Nephron progenitor cell (in vitro differentiated cells): Measurements from ENCODE around the gene DAPK1.

Source experiments
- DNase-seq: peaks from one replicate; pipeline ENCODE4 v3.0.0; 2021
- H3K27ac Mint-ChIP-seq: 2 replicates; pipeline ENCODE4 v1.8.0; 2021; ENCODE audit warnings: mild to moderate bottlenecking, moderate library complexity, mixed read lengths
- H3K27me3 Mint-ChIP-seq: 2 replicates; pipeline ENCODE4 v1.8.0; 2021; ENCODE audit warnings: mild to moderate bottlenecking, low read depth, mixed read lengths; ENCODE audit not compliant: poor library complexity
- H3K36me3 Mint-ChIP-seq: 2 replicates; pipeline ENCODE4 v1.8.0; 2021; ENCODE audit warnings: low read depth, mixed read lengths
- H3K4me1 Mint-ChIP-seq: 2 replicates; pipeline ENCODE4 v1.8.0; 2021; ENCODE audit warnings: mixed read lengths
- H3K4me3 Mint-ChIP-seq: 2 replicates; pipeline ENCODE4 v1.8.0; 2021; ENCODE audit warnings: mild to moderate bottlenecking, moderate library complexity, mixed read lengths
- H3K9me3 Mint-ChIP-seq: 2 replicates; pipeline ENCODE4 v1.8.0; 2021; ENCODE audit warnings: mild to moderate bottlenecking, moderate library complexity, mixed read lengths
- CTCF ChIP-seq: fragments of 200-600 bp; sonication (generic); IDR thresholded peaks from 2 replicates; pipeline ENCODE4 v1.5.0; 2021; ENCODE audit warnings: antibody characterized with exemption

Gene DAPK1

GRCh38 chr9:87595610-87596009 lies 97.9 kb downstream of the DAPK1 start:
- Mint-ChIP-seq H3K4me1 (peaks cover 76% of the 10 kb centered on the region), H3K27ac (peak overlapping the region; percentile 94), H3K36me3 (no peaks in the 10 kb centered on the region), H3K9me3 (no peaks in the 10 kb centered on the region), H3K27me3 (no peaks in the 10 kb centered on the region), H3K4me3 (no peak overlapping the region)
- TF ChIP-seq CTCF: no peak
- no peak for DNase-seq

GRCh38 chr9:87596862-87597261 lies 99.2 kb downstream of the DAPK1 start:
- no peak overlapping the region for H3K27ac Mint-ChIP-seq
- TF ChIP-seq CTCF: no peak
- H3K4me3 Mint-ChIP-seq: no peak overlapping the region
- peaks cover 88% of the 10 kb centered on the region for H3K4me1 Mint-ChIP-seq
- no peak for DNase-seq
- H3K9me3 Mint-ChIP-seq: no peaks in the 10 kb centered on the region
- H3K27me3 Mint-ChIP-seq: no peaks in the 10 kb centered on the region
- H3K36me3 Mint-ChIP-seq: no peaks in the 10 kb centered on the region

- Mint-ChIP-seq H3K27me3 (no peaks in the 10 kb centered on the region), H3K36me3 (no peaks in the 10 kb centered on the region), H3K4me1 (peaks cover 88% of the 10 kb centered on the region), H3K27ac (no peak overlapping the region), H3K9me3 (no peaks in the 10 kb centered on the region), H3K4me3 (no peak overlapping the region)
- DNase-seq: no peak
- TF ChIP-seq CTCF: no peak
Observed at GRCh38 chr9:87597710-87598443, 100.2 kb downstream of the DAPK1 start.

GRCh38 chr9:87599901-87600610 lies 102.4 kb downstream of the DAPK1 start:
- no peak for TF ChIP-seq CTCF
- Mint-ChIP-seq H3K4me3 (no peak overlapping the region), H3K4me1 (peaks cover 90% of the 10 kb centered on the region), H3K27ac (peak overlapping the region; percentile 46), H3K27me3 (no peaks in the 10 kb centered on the region), H3K36me3 (peaks cover 11% of the 10 kb centered on the region), H3K9me3 (no peaks in the 10 kb centered on the region)
- no peak for DNase-seq

GRCh38 chr9:87601176-87601575 lies 103.5 kb downstream of the DAPK1 start:
- Mint-ChIP-seq H3K4me3 (no peak overlapping the region), H3K27me3 (no peaks in the 10 kb centered on the region), H3K27ac (no peak overlapping the region), H3K36me3 (peaks cover 16% of the 10 kb centered on the region), H3K4me1 (peaks cover 80% of the 10 kb centered on the region), H3K9me3 (no peaks in the 10 kb centered on the region)
- TF ChIP-seq CTCF: no peak
- DNase-seq: no peak
